Right ventricle myocardium inferior (tissue), 1 donor: ENCODE measurements around the gene SLC5A10. TPM values are rescaled to one million over a fixed set of nuclear protein-coding genes. Genes with fewer than 3 reads are reported as not detected.

Experiments
- ATAC-seq: fragments of 200-7000 bp; cut with Tn5 transposase; one replicate; pipeline ENCODE4 v1.9.1; 2020; ENCODE audit warnings: mild to moderate bottlenecking, moderate library complexity
- DNase-seq: peaks from one replicate; pipeline ENCODE4 v3.0.0; 2021; ENCODE audit errors: missing footprints
- intact Hi-C: fragments of 100-400 bp; cut with DNase I; formaldehyde crosslinking; loops from one replicate; pipeline ENCODE4 v1.11.0; 2022
- total RNA-seq: library from RNA; stranded (reverse); fragmentation: NEBNext Ultra II Directional; extraction: Animal tissue kit (Norgen Biotek cat#: 25700); gene quantifications from one replicate; pipeline ENCODE4 v1.2.1, GENCODE V29; 2021
- donor health status: DM: no; HTN: yes; CAD: no; lungs with severe emphysema.

SLC5A10 gene
- total RNA-seq, 1 donor from 2014 or later, result not detected

GRCh38 chr17:18961634-18962493, 9.9 kb downstream of the SLC5A10 start:
- ATAC-seq (no peak), DNase-seq (peak; percentile 60)
- intact Hi-C loops, result no loop called here

- ATAC-seq (no peak), DNase-seq (peak; percentile 39)
- intact Hi-C loops, result no loop called here
These were observed 10.5 kb downstream of the SLC5A10 start for GRCh38 chr17:18962494-18962815.

- DNase-seq (peak; percentile 60), ATAC-seq (no peak)
- intact Hi-C loops, result no loop called here
These were observed 11.4 kb downstream of the SLC5A10 start for GRCh38 chr17:18963126-18964017.

GRCh38 chr17:18964018-18964351, 12.0 kb downstream of the SLC5A10 start:
- DNase-seq (peak; percentile 28), ATAC-seq (no peak)
- intact Hi-C loops, result no loop called here

- DNase-seq (peak; percentile 45), ATAC-seq (no peak)
- intact Hi-C loops, result no loop called here
These were observed 12.6 kb downstream of the SLC5A10 start for GRCh38 chr17:18964550-18964949.

GRCh38 chr17:18965530-18966236, 13.7 kb downstream of the SLC5A10 start:
- ATAC-seq (no peak), DNase-seq (peak; percentile 57)
- intact Hi-C loops, result no loop called here

DNA sequence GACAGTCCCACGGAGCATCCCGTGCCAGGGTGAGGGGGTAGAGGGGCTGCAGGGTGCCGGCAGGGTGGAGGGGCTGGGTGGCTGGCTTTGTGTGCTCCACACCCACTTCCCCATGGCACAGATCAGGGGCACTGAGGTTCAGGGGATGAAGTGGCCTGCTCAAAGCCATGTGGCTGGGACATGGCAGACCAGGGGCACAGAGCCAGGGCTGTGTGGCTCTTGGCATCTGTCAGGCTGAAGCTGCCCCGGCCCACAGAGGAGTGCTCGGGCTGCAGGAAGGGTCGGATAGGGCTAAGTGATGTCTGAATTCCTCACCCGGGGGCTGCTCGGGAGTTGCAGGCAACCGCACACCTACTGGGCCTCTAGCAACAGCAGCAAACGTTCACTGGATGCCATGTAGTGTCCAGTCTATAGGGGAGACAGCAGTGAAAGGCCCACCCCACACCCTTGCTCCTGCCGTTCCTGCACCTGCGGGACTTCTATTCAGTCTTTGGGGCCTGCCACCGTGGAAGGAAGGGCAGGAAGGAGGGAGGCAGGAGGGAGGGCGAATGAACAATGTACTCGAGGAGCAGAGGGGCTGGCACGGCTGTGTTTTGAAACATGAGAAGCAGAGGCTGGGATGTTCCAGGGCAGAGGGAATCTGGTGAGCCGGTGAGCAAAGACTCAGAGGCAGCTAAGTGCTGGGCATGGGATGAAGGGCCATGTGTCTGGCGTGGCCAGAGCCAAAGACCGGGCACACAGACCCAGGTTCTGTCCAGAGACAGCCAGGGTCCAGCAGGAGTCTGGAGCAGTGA, 15.1 kb downstream of the SLC5A10 start:
- intact Hi-C loops, result no loop called here
- ATAC-seq (peak; percentile 45), DNase-seq (peak; percentile 51)

- intact Hi-C loops, result no loop called here
- ATAC-seq, result no peak
- DNase-seq, result peak; percentile 25
These were observed 16.0 kb downstream of the SLC5A10 start for GRCh38 chr17:18967916-18968315.

DNA sequence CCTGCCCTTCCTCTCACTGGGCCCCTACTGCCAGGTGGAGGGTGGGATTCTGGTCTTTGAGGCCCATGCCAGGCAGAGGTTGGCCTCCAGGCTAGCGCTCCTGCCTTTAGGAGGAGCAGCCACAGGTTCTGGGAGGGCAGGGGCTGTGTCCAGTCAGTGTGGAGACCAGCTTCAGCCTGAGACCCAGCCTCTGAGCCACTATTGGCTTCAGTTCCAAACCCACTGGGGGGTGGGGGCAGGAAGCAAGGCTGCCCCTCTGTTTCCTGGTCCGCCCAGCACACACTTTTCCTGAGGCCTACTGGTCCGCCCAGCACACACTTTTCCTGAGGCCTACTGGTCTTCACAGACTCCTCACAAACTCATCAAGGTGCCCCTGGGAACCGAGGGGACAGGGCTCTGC, 16.4 kb downstream of the SLC5A10 start:
- ATAC-seq (no peak), DNase-seq (no peak)
- intact Hi-C loops, result no loop called here

DNA sequence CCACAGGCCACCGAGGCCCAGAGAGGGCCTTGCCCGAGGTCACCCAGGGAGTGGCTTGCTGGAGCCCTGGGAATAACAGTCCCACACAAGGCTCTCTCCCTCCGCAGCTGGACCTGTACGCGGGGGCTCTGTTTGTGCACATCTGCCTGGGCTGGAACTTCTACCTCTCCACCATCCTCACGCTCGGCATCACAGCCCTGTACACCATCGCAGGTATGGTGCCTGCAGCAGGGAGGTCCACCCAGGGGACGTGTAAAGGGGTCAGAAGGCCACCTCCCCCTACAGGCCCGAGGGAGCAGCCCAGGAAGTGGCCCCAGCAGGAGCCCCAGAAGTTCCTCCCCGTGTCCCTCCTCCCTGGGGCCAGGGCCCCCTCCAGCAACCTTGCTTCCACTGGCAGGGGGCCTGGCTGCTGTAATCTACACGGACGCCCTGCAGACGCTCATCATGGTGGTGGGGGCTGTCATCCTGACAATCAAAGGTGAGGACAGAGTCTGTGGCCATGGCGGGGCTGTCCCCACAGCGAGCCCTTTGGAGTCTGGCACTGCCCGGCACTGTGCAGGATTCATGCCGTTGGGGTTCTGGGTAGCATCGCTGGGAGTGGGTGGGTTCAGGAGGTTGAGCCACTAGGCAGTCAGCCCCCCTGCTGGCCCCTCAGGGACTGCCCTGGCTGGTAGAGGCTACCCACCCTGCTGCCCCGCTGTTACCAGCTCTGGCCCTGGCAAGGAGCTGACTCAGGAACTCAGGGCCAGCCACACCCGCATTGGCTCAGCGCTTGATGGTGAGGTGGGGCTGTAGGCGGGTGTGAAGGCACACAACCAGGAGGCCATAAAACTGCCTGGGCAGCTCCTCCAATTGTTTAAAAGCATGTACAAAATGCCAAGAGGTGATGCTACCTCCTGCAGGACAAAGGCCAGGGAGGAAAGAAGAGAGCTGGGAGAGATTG, 17.3 kb downstream of the SLC5A10 start:
- no peak for DNase-seq
- intact Hi-C loops, result no loop called here
- no peak for ATAC-seq

DNA sequence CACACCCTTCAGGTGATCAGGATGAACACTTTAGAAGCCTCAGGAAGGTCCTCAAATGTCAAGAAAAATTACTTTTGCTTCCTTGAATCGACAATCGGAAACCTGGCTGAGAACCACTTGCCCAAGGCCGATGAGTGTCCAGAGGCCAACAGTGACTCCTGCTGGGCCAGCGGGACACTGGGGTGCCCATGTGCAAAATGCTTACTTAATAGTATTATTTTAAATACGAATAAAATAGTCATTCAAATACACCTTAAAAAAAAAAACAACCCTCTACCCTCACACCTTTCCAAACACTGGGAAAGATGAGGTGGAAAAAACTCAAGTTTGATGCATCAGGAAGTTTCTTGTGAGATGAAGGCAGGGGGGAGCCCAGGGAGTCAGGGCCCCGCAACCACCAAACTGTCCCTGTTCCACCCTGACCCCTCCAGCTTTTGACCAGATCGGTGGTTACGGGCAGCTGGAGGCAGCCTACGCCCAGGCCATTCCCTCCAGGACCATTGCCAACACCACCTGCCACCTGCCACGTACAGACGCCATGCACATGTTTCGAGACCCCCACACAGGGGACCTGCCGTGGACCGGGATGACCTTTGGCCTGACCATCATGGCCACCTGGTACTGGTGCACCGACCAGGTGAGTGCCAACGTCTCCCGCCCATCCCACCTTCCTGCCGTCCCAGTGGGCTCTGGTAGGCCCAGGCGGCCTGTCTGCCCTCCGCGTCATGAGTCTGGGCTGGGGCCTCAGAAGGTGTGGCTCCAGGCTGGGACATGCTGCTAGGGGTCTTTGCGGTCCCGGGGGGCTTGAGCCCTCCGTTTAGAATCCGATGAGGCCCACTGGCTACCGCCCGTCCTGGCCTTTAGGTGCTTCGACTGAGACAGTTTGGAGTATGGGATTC, 18.9 kb downstream of the SLC5A10 start:
- no peak for DNase-seq
- intact Hi-C loops, result no loop called here
- no peak for ATAC-seq

GRCh38 chr17:18971801-18972200, 19.8 kb downstream of the SLC5A10 start:
- intact Hi-C loops, result no loop called here

DNA sequence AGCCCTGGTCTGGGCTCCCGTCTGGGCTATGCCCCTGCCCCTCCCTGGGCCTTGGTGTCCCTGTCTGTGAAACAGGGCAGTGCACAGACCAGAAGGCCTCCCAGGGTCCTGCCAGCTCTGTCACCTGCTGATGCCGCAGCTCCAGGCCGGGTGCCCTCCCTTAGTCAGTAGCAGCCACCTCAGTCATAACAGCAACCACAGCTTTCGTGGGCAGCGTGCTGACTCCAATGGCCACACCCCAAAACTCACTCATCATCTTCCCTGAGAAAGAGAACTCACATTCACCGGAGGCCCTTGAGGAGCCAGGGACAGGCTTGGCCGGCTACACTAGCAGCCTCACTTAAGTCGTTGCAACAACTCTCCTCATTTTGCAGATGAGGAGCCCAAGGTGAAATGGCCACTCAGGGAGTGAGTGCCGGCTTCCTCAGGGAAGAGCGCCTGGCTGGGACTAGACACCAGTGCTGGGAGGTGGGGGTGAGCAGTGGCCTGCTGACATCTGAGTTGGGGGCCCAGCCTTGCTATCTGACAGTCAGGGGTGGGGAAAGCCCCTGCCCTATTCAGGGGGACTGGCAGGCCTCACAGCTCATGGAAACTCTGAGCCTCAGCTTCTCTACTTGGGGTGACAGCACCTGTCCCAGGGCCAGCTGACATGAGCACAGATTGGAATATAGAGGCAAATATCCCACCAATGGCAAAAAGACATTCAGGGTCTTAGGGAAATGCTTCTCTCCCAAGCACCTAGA, 22.6 kb downstream of the SLC5A10 start:
- intact Hi-C loops, result no loop called here
- ATAC-seq (no peak), DNase-seq (peak; percentile 37)

More at GRCh38 chr17:18971801-18972200, 19.8 kb downstream of the SLC5A10 start:
- DNase-seq (no peak), ATAC-seq (no peak)

- intact Hi-C loops, result no loop called here
- ATAC-seq (no peak), DNase-seq (no peak)
These were observed 23.6 kb downstream of the SLC5A10 start for GRCh38 chr17:18975597-18975996.

- intact Hi-C loops, result no loop called here
- ATAC-seq (no peak), DNase-seq (no peak)
These were observed 24.2 kb downstream of the SLC5A10 start for GRCh38 chr17:18976201-18976600.

DNA sequence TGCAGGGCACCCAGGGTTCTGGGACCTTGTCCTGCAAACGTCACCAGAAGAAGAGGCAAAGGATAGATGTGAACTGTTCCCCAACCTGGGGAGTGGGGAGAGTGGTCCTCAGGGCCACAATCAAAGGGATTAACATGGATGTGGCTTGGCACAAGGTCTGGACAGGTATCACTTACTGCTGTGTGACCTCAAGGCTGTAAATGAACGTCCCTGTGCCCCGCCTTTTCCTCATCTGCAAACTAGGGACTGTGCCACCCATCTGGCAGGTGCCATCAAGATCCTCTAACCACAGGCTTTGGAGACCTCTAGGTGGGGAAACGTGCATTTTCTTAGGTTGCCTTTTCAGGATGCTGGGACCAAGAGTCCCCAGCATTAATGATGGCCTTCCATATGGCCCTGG, 25.1 kb downstream of the SLC5A10 start:
- intact Hi-C loops, result no loop called here
- ATAC-seq (no peak), DNase-seq (no peak)
